PC-3 (cell line): ENCODE measurements around the gene CFAP126.
"Not testable (repeated sequence)": the region's sequence is repeated elsewhere in the genome, so short reads cannot be mapped to it uniquely, and the experiment has no call there.

Source experiments
- EZH2 ChIP-seq: fragments of 300-600 bp; sonication (generic); IDR thresholded peaks from one replicate; pipeline ENCODE4 v1.6.1; 2017; ENCODE audit warnings: antibody characterized with exemption, mild to moderate bottlenecking, low read length; ENCODE audit not compliant: unreplicated experiment
- EZH2phosphoT487 ChIP-seq: fragments of 300-600 bp; sonication (generic); IDR thresholded peaks from 2 replicates; pipeline ENCODE4 v1.6.1; 2018; ENCODE audit warnings: mild to moderate bottlenecking, antibody characterized with exemption, low read length, borderline replicate concordance
- TF ChIP-seq, protein P1 (sequence below): fragments of 300-600 bp; sonication (generic); conservative IDR thresholded peaks from 2 replicates; pipeline ENCODE4 v1.5.1; 2017; ENCODE audit warnings: antibody characterized with exemption, low read depth, mild to moderate bottlenecking, low read length

DNA sequence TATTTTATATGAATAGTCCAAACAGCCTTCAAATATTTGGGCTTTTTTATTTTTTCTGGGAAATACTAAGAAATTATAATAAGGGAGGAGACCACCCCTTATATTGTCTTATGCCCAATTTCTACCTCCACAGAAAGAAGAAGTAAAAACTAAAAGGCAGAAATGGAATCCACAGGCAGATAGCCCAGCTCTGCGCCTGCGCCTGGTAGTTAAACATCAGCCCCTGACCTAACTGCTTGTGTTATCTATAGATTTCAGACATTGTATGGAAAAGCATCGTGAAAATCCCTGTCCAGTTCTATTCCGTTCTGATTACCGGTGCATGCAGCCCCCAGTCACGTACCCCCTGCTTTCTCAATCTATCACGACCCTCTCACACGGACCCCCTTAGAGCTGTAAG is 29.4 kb upstream of the CFAP126 start:
- TF ChIP-seq, protein P1, sequence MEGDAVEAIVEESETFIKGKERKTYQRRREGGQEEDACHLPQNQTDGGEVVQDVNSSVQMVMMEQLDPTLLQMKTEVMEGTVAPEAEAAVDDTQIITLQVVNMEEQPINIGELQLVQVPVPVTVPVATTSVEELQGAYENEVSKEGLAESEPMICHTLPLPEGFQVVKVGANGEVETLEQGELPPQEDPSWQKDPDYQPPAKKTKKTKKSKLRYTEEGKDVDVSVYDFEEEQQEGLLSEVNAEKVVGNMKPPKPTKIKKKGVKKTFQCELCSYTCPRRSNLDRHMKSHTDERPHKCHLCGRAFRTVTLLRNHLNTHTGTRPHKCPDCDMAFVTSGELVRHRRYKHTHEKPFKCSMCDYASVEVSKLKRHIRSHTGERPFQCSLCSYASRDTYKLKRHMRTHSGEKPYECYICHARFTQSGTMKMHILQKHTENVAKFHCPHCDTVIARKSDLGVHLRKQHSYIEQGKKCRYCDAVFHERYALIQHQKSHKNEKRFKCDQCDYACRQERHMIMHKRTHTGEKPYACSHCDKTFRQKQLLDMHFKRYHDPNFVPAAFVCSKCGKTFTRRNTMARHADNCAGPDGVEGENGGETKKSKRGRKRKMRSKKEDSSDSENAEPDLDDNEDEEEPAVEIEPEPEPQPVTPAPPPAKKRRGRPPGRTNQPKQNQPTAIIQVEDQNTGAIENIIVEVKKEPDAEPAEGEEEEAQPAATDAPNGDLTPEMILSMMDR, result not testable (repeated sequence)
- not testable (repeated sequence) for TF ChIP-seq EZH2, EZH2phosphoT487
